GM19043 (cell line): ENCODE measurements around the gene MMEL1.
"Not testable (repeated sequence)": the region's sequence is repeated elsewhere in the genome, so short reads cannot be mapped to it uniquely, and the experiment has no call there.

Experiments used
- ATAC-seq: cut with Tn5 transposase; IDR thresholded peaks from one replicate; pipeline ENCODE4 v1.9.1; 2021; ENCODE audit warnings: low read depth; ENCODE audit not compliant: unreplicated experiment

The MMEL1 gene

GRCh38 chr1:2561446-2561845 is 71.4 kb downstream of the MMEL1 start:
- ATAC-seq = no peak

DNA sequence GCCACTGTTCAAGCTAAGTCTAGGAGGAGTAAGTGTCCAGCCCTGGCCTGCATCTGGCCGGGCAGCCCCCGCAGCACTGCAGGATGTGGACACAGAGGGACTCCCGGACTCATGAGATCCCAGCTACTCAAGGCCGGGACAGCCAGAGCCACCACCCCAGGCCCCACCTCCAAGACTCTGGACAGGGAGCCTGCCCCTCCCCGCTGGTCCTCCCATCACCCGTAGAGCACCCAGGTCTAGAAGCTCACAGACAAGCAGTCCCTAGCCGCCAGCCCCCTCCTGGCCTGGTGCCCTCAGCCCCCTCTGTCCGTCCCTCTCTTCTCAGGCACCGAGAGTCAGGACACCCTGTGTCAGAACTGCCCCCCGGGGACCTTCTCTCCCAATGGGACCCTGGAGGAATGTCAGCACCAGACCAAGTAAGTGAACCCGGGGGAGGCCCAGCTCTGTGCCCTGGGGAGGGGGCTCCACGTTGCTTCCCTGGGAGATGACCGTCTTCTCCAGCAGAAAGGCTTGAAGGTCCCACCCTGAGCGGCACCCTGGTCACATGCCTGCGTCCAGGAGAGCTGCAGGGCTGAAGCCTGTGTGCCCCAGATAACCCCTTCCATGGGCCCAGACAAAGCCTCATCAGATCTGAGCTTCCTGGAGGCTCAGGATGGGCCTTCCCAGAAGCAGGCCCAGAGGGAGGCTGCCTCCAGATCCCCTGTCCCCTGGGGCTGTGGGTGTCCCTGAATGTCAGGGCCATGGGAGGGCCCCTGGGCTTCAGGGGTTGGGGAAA is 72.3 kb downstream of the MMEL1 start:
- no peak for ATAC-seq

- ATAC-seq = no peak
Observed at GRCh38 chr1:2559509-2560298, 73.1 kb downstream of the MMEL1 start.

DNA sequence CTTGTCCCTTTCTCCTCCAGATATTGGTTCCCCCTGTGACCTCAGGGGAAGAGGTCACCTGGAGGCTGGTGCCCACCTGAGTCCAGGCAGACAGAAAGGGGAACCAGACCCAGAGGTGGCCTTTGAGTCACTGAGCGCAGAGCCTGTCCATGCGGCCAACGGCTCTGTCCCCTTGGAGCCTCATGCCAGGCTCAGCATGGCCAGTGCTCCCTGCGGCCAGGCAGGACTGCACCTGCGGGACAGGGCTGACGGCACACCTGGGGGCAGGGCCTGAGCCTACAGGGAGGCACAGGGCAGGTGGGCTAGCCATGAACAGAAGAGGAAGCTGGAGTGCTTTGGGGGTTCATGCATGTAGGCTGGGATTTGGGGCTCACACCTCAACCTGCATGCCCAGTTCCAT is 74.0 kb downstream of the MMEL1 start:
- no peak for ATAC-seq

DNA sequence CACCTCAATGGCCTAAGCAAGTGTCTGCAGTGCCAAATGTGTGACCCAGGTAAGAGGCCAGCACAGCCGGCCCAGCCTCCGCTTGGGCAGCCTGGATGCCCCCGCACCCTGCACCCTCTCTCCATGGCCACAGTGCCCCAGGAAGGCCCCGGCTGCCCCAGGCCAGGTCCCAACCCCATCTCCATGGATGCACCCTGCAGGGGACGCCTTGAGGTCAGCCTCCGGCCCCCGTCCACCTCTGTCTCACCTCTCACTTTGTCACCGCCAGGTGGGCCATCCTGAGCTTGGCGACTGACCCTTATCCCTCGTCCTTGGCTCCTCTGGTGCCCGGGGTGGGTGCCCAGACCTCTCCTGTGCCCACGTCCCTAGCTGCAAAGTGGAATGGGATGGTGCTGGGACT is 74.4 kb downstream of the MMEL1 start:
- ATAC-seq = no peak

DNA sequence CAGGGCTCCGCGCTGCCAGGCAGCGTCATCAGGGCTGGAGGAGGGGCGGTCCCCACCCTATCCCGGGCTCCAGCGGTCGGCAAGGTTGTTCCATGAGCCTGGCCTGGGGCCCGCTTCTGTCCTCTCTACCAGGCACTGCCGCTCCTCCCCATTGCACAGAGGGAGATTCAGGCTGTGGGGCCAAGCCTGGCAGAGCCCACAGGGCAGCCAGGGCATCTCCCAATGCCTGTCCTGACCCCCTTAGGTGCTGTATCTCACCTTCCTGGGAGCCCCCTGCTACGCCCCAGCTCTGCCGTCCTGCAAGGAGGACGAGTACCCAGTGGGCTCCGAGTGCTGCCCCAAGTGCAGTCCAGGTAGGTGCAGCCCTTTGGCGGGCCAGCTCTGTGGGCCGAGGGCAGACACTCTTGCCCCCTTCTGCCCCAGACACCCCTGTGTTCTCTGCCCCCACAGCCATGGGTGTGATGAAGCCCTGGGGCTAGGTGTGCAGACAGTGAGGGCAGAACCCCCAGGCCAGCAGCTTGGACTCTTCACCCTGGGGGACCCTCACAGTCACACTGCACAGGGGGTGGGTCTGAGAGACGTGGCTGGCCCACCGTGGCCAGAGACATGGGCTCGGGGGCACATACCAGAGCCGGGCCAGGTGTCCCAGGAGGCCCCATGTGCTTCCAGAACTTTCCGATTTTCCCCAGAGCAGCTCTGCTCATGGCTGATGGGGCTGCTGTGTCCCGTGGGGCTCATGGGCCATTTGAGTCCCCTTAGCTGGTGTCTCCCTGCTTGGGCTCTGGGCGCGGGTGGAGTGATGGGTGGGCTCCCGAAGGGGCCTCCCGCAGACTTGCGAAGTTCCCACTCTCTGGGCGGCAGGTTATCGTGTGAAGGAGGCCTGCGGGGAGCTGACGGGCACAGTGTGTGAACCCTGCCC is 75.1 kb downstream of the MMEL1 start:
- ATAC-seq = no peak

DNA sequence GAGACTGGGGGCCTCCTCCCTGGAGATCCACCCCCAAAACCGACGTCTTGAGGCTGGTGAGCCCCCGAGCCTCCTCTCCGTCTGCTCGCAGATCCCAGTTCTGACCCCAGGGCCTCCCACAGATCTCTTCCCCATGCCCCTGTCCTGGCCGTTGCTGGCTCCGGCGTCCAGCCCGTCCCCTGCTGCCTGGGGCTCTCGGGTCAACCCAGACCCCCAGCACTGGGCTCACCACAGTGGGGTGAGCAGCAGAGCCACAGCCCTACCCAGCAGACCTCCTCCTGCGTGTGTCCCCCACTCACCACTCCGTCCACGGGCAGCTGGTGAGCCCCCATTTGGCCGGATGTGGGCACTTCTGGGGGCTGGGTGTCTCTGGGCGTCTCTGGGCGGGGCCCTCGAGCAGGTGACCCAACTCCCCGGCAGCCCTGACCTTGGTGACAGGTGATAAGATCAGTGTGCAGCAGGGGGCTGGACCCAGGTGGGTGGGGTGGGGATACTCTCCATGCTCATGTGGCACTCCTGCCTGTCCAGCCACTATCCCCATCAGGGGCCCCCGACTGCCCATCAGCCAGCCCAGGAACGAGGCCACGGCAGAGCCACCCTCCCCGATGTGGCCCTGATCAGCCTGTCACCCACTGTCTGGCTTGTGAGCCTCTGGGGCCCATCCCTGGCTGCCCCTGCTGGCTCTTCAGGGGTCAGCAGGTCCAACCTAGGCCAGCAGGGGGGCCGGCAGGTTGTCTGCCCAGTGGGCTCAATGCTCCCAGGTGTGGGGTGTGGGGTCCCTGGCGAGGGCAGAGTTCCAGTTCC is 75.9 kb downstream of the MMEL1 start:
- ATAC-seq = peak; percentile 26

DNA sequence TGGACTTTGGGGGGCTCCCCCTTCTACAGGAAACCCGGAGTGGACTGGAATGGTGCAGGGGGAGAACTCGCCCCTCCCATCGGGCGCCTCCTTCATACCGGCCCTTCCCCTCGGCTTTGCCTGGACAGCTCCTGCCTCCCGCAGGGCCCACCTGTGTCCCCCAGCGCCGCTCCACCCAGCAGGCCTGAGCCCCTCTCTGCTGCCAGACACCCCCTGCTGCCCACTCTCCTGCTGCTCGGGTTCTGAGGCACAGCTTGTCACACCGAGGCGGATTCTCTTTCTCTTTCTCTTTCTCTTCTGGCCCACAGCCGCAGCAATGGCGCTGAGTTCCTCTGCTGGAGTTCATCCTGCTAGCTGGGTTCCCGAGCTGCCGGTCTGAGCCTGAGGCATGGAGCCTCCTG is 76.5 kb downstream of the MMEL1 start, which contains the start of gene TNFRSF14:
Gene TNFRSF14, plus strand, starts transcription at position 95 of the 401 bp plus-strand sequence. Its CDS starts 294 bp downstream, at position 389.
- ATAC-seq = peak; percentile 50

GRCh38 chr1:2555634-2556276 is 77.1 kb downstream of the MMEL1 start:
- ATAC-seq = peak; percentile 38

GRCh38 chr1:2554621-2555387 is 78.0 kb downstream of the MMEL1 start:
- ATAC-seq = no peak

GRCh38 chr1:2553871-2554620 is 78.8 kb downstream of the MMEL1 start:
- ATAC-seq = no peak

GRCh38 chr1:2553076-2553475 is 79.7 kb downstream of the MMEL1 start:
- not testable (repeated sequence) for ATAC-seq

DNA sequence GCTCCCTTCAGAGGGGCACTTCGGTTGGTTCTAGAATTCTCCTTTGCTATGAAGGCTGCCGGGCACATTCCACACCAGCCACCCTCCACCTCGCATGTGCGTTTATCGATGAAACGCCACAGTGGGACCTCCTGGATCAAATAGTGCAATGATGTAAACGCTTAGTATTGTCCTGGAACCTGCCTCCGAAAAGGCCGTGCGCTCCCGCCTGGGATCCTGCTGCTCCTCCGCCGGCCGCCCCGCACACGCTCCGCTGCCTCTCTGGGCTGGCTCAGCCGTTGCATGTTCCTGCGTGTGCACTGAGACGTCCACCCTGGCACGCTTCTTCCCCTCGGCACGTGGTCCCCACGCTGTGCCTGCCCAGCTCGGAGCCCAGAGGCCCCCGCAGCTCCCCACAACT is 80.6 kb downstream of the MMEL1 start:
- ATAC-seq = no peak

- not testable (repeated sequence) for ATAC-seq
Observed at GRCh38 chr1:2551544-2551943, 81.3 kb downstream of the MMEL1 start.

DNA sequence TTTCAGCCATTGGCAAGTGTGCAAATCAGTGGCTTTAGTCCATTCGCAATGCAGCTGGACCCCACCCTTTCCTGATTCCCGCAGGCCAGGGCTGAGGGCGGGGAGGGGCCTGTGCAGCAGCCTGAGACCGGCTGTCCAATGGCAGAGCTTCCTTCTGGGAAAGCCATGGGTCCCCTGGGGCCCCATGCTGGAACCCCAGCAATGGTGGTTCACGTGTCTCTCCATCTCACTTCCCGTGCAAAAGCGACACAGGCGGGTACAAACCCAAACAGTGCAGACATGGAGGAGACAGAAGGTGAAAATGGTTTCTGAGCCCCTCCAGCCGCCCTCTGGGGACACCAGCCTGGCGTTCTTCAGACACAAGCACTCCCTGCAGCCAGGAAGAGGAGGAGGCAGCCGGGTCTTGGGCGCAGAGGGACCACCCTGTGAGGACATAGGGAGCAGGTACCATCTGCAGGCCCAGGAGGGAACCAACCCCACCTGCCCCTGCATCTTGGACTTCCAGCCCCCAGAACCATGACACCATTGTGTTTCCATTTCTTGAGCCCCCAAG is 82.4 kb downstream of the MMEL1 start:
- not testable (repeated sequence) for ATAC-seq

- not testable (repeated sequence) for ATAC-seq
Observed at GRCh38 chr1:2549367-2550029, 83.3 kb downstream of the MMEL1 start.

- peak; percentile 3 for ATAC-seq
Observed at GRCh38 chr1:2548068-2548589, 84.7 kb downstream of the MMEL1 start.
